PC-3 (cell line): ENCODE results near the gene ENPP7. TPM values are rescaled to one million over a fixed set of nuclear protein-coding genes. Genes with fewer than 3 reads are reported as not detected.

Experiments used
- ATAC-seq: fragments of 200-7000 bp; cut with Tn5 transposase; 2 replicates; pipeline ENCODE4 v1.9.1; 2020; ENCODE audit warnings: mild to moderate bottlenecking, moderate library complexity
- BruUV-seq: library from RNA; stranded (reverse); fragments of 400-500 nt; replicated peaks from 2 replicates; lab custom pipeline; 2021; lab: Mats Ljungman, UMichigan
- CTCF ChIA-PET: fragments of 300-600 bp; sonication (Branson Sonifier 250); formaldehyde crosslinking; loops from one replicate; lab custom pipeline; 2022; ENCODE audit warnings: antibody characterized with exemption; lab: Charles Lee
- POLR2A ChIA-PET: fragments of 300-600 bp; sonication (Branson Sonifier 250); formaldehyde crosslinking; loops from one replicate; lab custom pipeline; 2022; ENCODE audit warnings: antibody characterized with exemption; ENCODE audit not compliant: unreplicated experiment; lab: Charles Lee
- DNase-seq: peaks from one replicate; pipeline ENCODE4 v3.0.0-alpha.2; 2015
- H2AFZ ChIP-seq: fragments of 300-600 bp; sonication (generic); 2 replicates; pipeline ENCODE4 v1.6.0; 2016; ENCODE audit warnings: antibody characterized with exemption, low read length
- H3F3A ChIP-seq: fragments of 300-600 bp; sonication (generic); one replicate; pipeline ENCODE4 v1.6.0; 2017; ENCODE audit warnings: antibody characterized with exemption, low read length, control low read depth, mild to moderate bottlenecking; ENCODE audit not compliant: unreplicated experiment
- H3K27ac ChIP-seq: fragments of 300-600 bp; sonication (generic); 2 replicates; pipeline ENCODE4 v1.5.1; 2016; ENCODE audit warnings: mild to moderate bottlenecking, low read length
- H3K27me3 ChIP-seq: fragments of 300-600 bp; sonication (generic); 2 replicates; pipeline ENCODE4 v1.6.1; 2016; ENCODE audit warnings: low read length, mixed read lengths
- H3K36me3 ChIP-seq: fragments of 300-600 bp; sonication (generic); 2 replicates; pipeline ENCODE4 v1.6.1; 2016; ENCODE audit warnings: low read depth, mixed run types, low read length, mixed read lengths
- H3K4me1 ChIP-seq: fragments of 300-600 bp; sonication (generic); 2 replicates; pipeline ENCODE4 v1.5.1; 2016; ENCODE audit warnings: low read length; ENCODE audit not compliant: insufficient read depth
- H3K4me2 ChIP-seq: fragments of 300-600 bp; sonication (generic); 2 replicates; pipeline ENCODE4 v1.6.0; 2016; ENCODE audit warnings: low read length
- H3K4me3 ChIP-seq: fragments of 300-600 bp; sonication (generic); 2 replicates; pipeline ENCODE4 v1.5.1; 2016; ENCODE audit warnings: mild to moderate bottlenecking, low read length, mixed read lengths
- H3K79me2 ChIP-seq: fragments of 300-600 bp; sonication (generic); 2 replicates; pipeline ENCODE4 v1.6.1; 2017; ENCODE audit warnings: low read length, mixed read lengths
- H3K9ac ChIP-seq: fragments of 300-600 bp; sonication (generic); 2 replicates; pipeline ENCODE4 v1.6.0; 2016; ENCODE audit warnings: mild to moderate bottlenecking, low read length
- H3K9me2 ChIP-seq: fragments of 300-600 bp; sonication (generic); replicated peaks from 2 replicates; pipeline ENCODE4 v1.6.1; 2016; ENCODE audit warnings: mixed run types, low read length, mixed read lengths
- H3K9me3 ChIP-seq: fragments of 300-600 bp; sonication (generic); 2 replicates; pipeline ENCODE4 v1.6.1; 2016; ENCODE audit warnings: low read length, mixed read lengths
- H4K20me1 ChIP-seq: fragments of 300-600 bp; sonication (generic); 2 replicates; pipeline ENCODE4 v1.6.1; 2016; ENCODE audit warnings: low read length, mixed read lengths
- CTCF ChIP-seq: fragments of 300-600 bp; sonication (generic); conservative IDR thresholded peaks from 2 replicates; pipeline ENCODE4 v1.5.1; 2017; ENCODE audit warnings: antibody characterized with exemption, low read depth, mild to moderate bottlenecking, low read length
- EZH2 ChIP-seq: fragments of 300-600 bp; sonication (generic); IDR thresholded peaks from one replicate; pipeline ENCODE4 v1.6.1; 2017; ENCODE audit warnings: antibody characterized with exemption, mild to moderate bottlenecking, low read length; ENCODE audit not compliant: unreplicated experiment
- EZH2phosphoT487 ChIP-seq: fragments of 300-600 bp; sonication (generic); IDR thresholded peaks from 2 replicates; pipeline ENCODE4 v1.6.1; 2018; ENCODE audit warnings: mild to moderate bottlenecking, antibody characterized with exemption, low read length, borderline replicate concordance
- intact Hi-C: fragments of 100-400 bp; cut with micrococcal nuclease; formaldehyde crosslinking; loops from 2 replicates; pipeline ENCODE4 v1.9.0; 2023
- total RNA-seq: library from RNA; depleted of rRNA; stranded (reverse); fragments of >200 nt; gene quantifications from 2 replicates; pipeline ENCODE4 v1.2.3, GENCODE V29; 2014

ENPP7 gene
- total RNA-seq, 1 experiment from 2014 or later = not detected

GRCh38 chr17:79730437-79730768 lies 340 bp upstream of the ENPP7 start:
- TF ChIP-seq CTCF (no peak), EZH2phosphoT487 (no peak), EZH2 (no peak)
- Histone ChIP-seq H3K27me3 (no peaks in the 10 kb centered on the region), H3K4me2 (no peak overlapping the region), H3K4me3 (no peak overlapping the region), H3K4me1 (no peaks in the 10 kb centered on the region), H3K9me3 (no peaks in the 10 kb centered on the region), H3K36me3 (no peaks in the 10 kb centered on the region), H4K20me1 (no peaks in the 10 kb centered on the region), H3F3A (no peaks in the 10 kb centered on the region), H3K27ac (no peak overlapping the region), H3K9me2 (no peaks in the 10 kb centered on the region), H3K79me2 (no peaks in the 10 kb centered on the region), H3K9ac (no peak overlapping the region), H2AFZ (no peak overlapping the region)
- POLR2A ChIA-PET = no interaction called here
- DNase-seq (no peak), ATAC-seq (no peak)
- intact Hi-C loops = no loop called here
- BruUV-seq = no TSS peak
- CTCF ChIA-PET = no interaction called here

GRCh38 chr17:79732254-79732653 lies 1.5 kb downstream of the ENPP7 start:
- ATAC-seq (no peak), DNase-seq (no peak)
- Histone ChIP-seq H3K4me2 (no peak overlapping the region), H3K9me3 (no peaks in the 10 kb centered on the region), H3K27me3 (no peaks in the 10 kb centered on the region), H3K9me2 (no peaks in the 10 kb centered on the region), H3F3A (no peaks in the 10 kb centered on the region), H4K20me1 (no peaks in the 10 kb centered on the region), H3K79me2 (no peaks in the 10 kb centered on the region), H3K36me3 (no peaks in the 10 kb centered on the region), H3K4me3 (no peak overlapping the region), H3K27ac (no peak overlapping the region), H3K4me1 (no peaks in the 10 kb centered on the region), H3K9ac (no peak overlapping the region), H2AFZ (no peak overlapping the region)
- no TSS peak for BruUV-seq
- TF ChIP-seq EZH2 = no peak
- TF ChIP-seq CTCF = no peak
- no peak for TF ChIP-seq EZH2phosphoT487
- POLR2A ChIA-PET = no interaction called here
- intact Hi-C loops = no loop called here
- CTCF ChIA-PET = no interaction called here

GRCh38 chr17:79732804-79733691 lies 2.3 kb downstream of the ENPP7 start:
- Histone ChIP-seq H3K9me3 (no peaks in the 10 kb centered on the region), H3K4me2 (no peak overlapping the region), H3K27me3 (no peaks in the 10 kb centered on the region), H3K4me1 (no peaks in the 10 kb centered on the region), H4K20me1 (no peaks in the 10 kb centered on the region), H2AFZ (no peak overlapping the region), H3K79me2 (no peaks in the 10 kb centered on the region), H3K9me2 (no peaks in the 10 kb centered on the region), H3K4me3 (no peak overlapping the region), H3K9ac (no peak overlapping the region), H3K36me3 (no peaks in the 10 kb centered on the region), H3K27ac (no peak overlapping the region), H3F3A (no peaks in the 10 kb centered on the region)
- ChIA-PET POLR2A (no interaction called here), CTCF (no interaction called here)
- TF ChIP-seq EZH2 (no peak), CTCF (no peak), EZH2phosphoT487 (no peak)
- ATAC-seq = no peak
- BruUV-seq = no TSS peak
- intact Hi-C loops = no loop called here
- DNase-seq = no peak
